Measurements from ENCODE around the gene ZNF782.

DNA sequence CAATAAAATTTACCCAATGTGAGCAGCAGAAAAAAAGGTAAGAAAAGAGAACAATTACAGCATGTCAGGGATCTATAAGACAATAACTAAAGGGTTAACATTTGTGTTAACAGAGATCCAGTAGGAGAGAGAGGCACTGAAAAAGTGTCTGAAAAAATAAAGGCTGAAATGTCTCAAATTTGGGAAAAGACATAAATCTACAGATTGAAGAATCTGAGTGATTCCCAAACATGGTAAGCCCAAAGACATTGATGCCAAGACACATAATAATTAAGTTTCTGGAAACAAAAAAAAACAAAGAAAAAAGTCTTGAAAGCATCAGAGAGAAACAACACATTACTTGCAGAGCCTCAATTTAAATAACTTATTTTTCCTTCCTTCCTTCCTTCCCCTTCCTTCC lies 31.1 kb upstream of the ZNF782 start:
- no peak for TF ChIP-seq EZH2 (IDR thresholded peaks at IDR 0.05; ENCODE audit: borderline replicate concordance, low read depth, low read length, severe bottlenecking)
- TF ChIP-seq JUN (IDR thresholded peaks at IDR 0.05; ENCODE audit: borderline replicate concordance, insufficient read depth, insufficient read length, low read depth): no peak
- TF ChIP-seq, protein P1, sequence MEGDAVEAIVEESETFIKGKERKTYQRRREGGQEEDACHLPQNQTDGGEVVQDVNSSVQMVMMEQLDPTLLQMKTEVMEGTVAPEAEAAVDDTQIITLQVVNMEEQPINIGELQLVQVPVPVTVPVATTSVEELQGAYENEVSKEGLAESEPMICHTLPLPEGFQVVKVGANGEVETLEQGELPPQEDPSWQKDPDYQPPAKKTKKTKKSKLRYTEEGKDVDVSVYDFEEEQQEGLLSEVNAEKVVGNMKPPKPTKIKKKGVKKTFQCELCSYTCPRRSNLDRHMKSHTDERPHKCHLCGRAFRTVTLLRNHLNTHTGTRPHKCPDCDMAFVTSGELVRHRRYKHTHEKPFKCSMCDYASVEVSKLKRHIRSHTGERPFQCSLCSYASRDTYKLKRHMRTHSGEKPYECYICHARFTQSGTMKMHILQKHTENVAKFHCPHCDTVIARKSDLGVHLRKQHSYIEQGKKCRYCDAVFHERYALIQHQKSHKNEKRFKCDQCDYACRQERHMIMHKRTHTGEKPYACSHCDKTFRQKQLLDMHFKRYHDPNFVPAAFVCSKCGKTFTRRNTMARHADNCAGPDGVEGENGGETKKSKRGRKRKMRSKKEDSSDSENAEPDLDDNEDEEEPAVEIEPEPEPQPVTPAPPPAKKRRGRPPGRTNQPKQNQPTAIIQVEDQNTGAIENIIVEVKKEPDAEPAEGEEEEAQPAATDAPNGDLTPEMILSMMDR (IDR thresholded peaks at IDR 0.05; ENCODE audit: extremely low read depth in 1 of 2, insufficient read depth in 1 of 2, low read depth in 1 of 2, low read length in 2 of 2): no peak
- no peak for TF ChIP-seq POLR2A (IDR thresholded peaks at IDR 0.05; ENCODE audit: low read depth, low read length)
- TF ChIP-seq POLR2AphosphoS5 (IDR thresholded peaks at IDR 0.05; ENCODE audit: insufficient read depth, low read depth, low read length): no peak
- no peak for TF ChIP-seq GATA2 (IDR thresholded peaks at IDR 0.05; ENCODE audit: insufficient read depth, insufficient read length, low read depth, low read length)
- TF ChIP-seq MYC (IDR thresholded peaks at IDR 0.05; ENCODE audit: low read depth, low read length): no peak
- TF ChIP-seq, protein P2, sequence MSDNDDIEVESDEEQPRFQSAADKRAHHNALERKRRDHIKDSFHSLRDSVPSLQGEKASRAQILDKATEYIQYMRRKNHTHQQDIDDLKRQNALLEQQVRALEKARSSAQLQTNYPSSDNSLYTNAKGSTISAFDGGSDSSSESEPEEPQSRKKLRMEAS (IDR thresholded peaks at IDR 0.05; ENCODE audit: insufficient read depth, insufficient read length): no peak
